ENCODE measurements around the gene ANKS1B.
A peak's percentile ranks its signal among the peaks of the same experiment; 100 is the strongest.

The ANKS1B gene

GRCh38 chr12:99267038-99267437 lies 717.7 kb downstream of the ANKS1B start:
- H3K9me3 ChIP-seq (ENCODE audit: severe bottlenecking) = no peaks in the 10 kb centered on the region
- no peak for DNase-seq
- no peak for TF ChIP-seq CTCF (IDR thresholded peaks at IDR 0.05; ENCODE audit: low read depth, low read length)
- H3K27me3 ChIP-seq (ENCODE audit: insufficient read depth, low read depth, severe bottlenecking) = no peaks in the 10 kb centered on the region
- H3K4me3 ChIP-seq (ENCODE audit: low read depth, low read length) = no peak overlapping the region
- H3K27ac ChIP-seq = no peak overlapping the region
- H3K36me3 ChIP-seq = no peaks in the 10 kb centered on the region

- no peak for DNase-seq
- TF ChIP-seq CTCF (IDR thresholded peaks at IDR 0.05; ENCODE audit: low read depth, low read length) = no peak
- Histone ChIP-seq H3K27ac (no peak overlapping the region), H3K4me3 (ENCODE audit: low read depth, low read length) (no peak overlapping the region), H3K27me3 (ENCODE audit: insufficient read depth, low read depth, severe bottlenecking) (no peaks in the 10 kb centered on the region), H3K36me3 (no peaks in the 10 kb centered on the region), H3K9me3 (ENCODE audit: severe bottlenecking) (no peaks in the 10 kb centered on the region)
These were observed 719.1 kb downstream of the ANKS1B start for GRCh38 chr12:99265648-99266047.

- no peaks in the 10 kb centered on the region for H3K27me3 ChIP-seq (ENCODE audit: insufficient read depth, low read depth, severe bottlenecking)
- no peak for TF ChIP-seq CTCF (IDR thresholded peaks at IDR 0.05; ENCODE audit: low read depth, low read length)
- no peaks in the 10 kb centered on the region for H3K9me3 ChIP-seq (ENCODE audit: severe bottlenecking)
- DNase-seq = no peak
- H3K36me3 ChIP-seq = no peaks in the 10 kb centered on the region
- H3K4me3 ChIP-seq (ENCODE audit: low read depth, low read length) = no peak overlapping the region
- no peak overlapping the region for H3K27ac ChIP-seq
These were observed 723.5 kb downstream of the ANKS1B start for GRCh38 chr12:99261256-99261655.

GRCh38 chr12:99260456-99260996 lies 724.2 kb downstream of the ANKS1B start:
- Histone ChIP-seq H3K36me3 (no peaks in the 10 kb centered on the region), H3K27me3 (ENCODE audit: insufficient read depth, low read depth, severe bottlenecking) (no peaks in the 10 kb centered on the region), H3K9me3 (ENCODE audit: severe bottlenecking) (no peaks in the 10 kb centered on the region), H3K4me3 (ENCODE audit: low read depth, low read length) (no peak overlapping the region), H3K27ac (no peak overlapping the region)
- no peak for DNase-seq
- TF ChIP-seq CTCF (IDR thresholded peaks at IDR 0.05; ENCODE audit: low read depth, low read length) = no peak

GRCh38 chr12:99259040-99259934 lies 725.4 kb downstream of the ANKS1B start:
- Histone ChIP-seq H3K27ac (no peak overlapping the region), H3K9me3 (ENCODE audit: severe bottlenecking) (no peaks in the 10 kb centered on the region), H3K36me3 (no peaks in the 10 kb centered on the region), H3K27me3 (ENCODE audit: insufficient read depth, low read depth, severe bottlenecking) (no peaks in the 10 kb centered on the region), H3K4me3 (ENCODE audit: low read depth, low read length) (no peak overlapping the region)
- DNase-seq = peak; percentile 18
- no peak for TF ChIP-seq CTCF (IDR thresholded peaks at IDR 0.05; ENCODE audit: low read depth, low read length)
